Measurements from ENCODE around the gene PPFIA1.
A peak's percentile ranks its signal among the peaks of the same experiment; 100 is the strongest.

The PPFIA1 gene

DNA sequence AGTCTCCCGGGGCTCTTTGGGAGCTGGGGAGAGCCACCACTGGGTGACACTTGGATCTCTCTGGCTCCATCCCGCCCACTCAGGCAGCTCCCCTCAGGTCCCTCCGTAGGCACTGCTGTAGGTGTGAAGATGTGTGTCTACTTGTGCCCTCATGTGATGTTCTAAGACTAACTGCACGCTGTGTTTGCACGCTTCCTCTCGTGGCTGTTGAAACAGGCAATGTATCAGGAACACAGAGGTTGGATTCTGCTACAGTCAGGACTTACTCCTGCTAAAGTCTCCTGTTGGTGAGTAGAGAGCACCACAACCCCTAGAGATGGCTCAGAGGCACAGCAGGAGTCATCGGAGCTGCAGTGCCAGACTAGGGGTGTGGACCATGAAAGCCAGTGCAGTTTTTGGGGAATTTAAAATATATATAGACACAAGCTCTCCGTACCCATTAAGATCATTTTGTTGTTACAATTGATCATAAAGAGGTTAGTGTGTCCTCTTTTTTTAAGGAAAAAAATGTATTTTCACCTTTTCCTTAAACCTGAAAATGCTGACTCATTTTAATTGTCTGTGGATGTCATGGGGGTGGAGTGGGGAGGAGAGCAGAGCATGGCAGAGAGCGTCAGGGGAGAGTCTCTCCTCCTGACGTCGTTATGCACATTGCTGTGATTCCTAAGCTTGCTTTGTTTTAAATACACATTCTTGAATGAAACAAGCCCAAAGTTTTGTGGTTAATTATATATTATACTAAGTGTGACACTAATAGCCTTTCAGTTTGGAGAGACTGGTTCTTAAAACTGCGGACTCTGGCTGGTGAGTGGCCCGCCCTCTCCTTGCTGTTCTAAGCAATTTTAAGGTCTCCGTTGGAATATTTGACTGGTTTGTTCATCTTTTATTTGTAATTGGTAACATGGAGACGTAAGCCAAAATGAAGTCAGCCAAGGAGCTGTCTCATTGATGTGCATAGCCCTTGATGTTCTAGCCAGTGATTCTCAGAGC is 111.7 kb downstream of the PPFIA1 start:
- Histone ChIP-seq H4K8ac (ENCODE audit: low read depth, low read length) (no peak overlapping the region), H2AK5ac (ENCODE audit: low read length) (no peak overlapping the region), H3K36me3 (ENCODE audit: control insufficient read depth, insufficient read depth, low read length) (peaks cover 7% of the 10 kb centered on the region), H3K9ac (ENCODE audit: low read length) (no peak overlapping the region), H3K56ac (ENCODE audit: low read length) (peak overlapping the region; percentile 45), H3K27me3 (ENCODE audit: insufficient read depth, low read length, poor library complexity) (no peaks in the 10 kb centered on the region), H2BK5ac (ENCODE audit: low read length) (no peak overlapping the region), H3K79me2 (ENCODE audit: control insufficient read depth, insufficient read depth, low read length) (no peaks in the 10 kb centered on the region), H2BK120ac (ENCODE audit: low read depth, low read length) (no peak overlapping the region), H3K4me1 (ENCODE audit: control insufficient read depth, low read depth, low read length) (peaks cover 7% of the 10 kb centered on the region), H3K27ac (ENCODE audit: low read depth, low read length) (no peak overlapping the region), H3K23ac (ENCODE audit: low read length) (no peak overlapping the region), H3K4me3 (ENCODE audit: low read length) (no peak overlapping the region), H3K18ac (ENCODE audit: low read length) (no peak overlapping the region), H3K79me1 (ENCODE audit: low read length) (peaks cover 3% of the 10 kb centered on the region), H3K4ac (ENCODE audit: low read depth, low read length) (no peak overlapping the region), H2BK15ac (replicated peaks; ENCODE audit: low read depth) (no peak overlapping the region), H4K5ac (ENCODE audit: low read length) (no peak overlapping the region), H3K4me2 (ENCODE audit: low read length) (no peak overlapping the region)
- DNase-seq, result peak; percentile 89
- WGBS (ENCODE audit: extremely low coverage, insufficient coverage, low lambda C conversion rate), result no CpG with 5 or more reads among the region's 15 CpGs

DNA sequence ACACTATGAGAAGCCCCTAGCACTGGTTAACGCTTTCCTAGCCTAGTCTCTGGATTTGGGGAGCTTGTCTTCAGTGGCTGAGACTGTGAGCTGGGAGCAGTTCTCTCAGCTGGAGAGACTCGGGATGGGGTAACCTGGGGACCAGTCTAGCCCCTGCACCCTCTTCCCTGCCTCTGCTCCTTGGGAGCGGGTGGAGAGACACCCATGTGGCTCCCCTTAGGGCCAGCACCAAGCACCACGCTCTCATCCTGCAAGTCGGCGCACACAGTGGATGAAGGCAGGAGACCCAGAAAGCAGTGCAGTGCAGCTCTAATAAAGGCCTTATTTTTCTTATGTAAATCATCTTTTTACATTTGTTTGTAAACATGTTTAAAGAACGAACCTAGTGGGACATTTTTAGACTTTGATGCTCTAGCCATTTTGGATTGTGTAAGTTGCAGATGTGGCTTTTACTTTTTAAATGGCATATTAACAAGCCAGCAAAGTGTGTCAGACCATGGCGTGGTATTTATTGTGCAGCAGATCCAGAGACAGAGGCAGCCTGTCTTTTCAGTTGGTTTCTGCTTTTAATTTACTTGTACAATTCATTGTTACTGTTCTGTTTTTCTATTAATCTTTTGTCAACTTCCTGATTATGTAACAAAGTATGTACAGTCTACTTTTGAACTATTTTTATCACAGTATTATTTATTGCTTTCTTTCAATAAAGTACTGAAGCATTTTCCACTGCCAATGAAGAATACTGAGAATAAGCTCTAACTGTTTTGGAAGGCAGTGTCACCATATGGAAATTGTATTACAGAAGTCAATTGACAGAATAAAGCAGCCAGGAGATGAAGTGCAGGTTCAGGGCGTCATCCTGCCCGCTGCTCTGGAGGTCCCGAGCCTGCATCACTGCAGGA is 113.4 kb downstream of the PPFIA1 start:
- H3K18ac ChIP-seq (ENCODE audit: low read length), result no peak overlapping the region
- H3K27ac ChIP-seq (ENCODE audit: low read depth, low read length), result no peak overlapping the region
- no peak overlapping the region for H4K8ac ChIP-seq (ENCODE audit: low read depth, low read length)
- H3K4ac ChIP-seq (ENCODE audit: low read depth, low read length), result no peak overlapping the region
- no CpG with 5 or more reads among the region's 11 CpGs for WGBS (ENCODE audit: extremely low coverage, insufficient coverage, low lambda C conversion rate)
- no peak overlapping the region for H2BK120ac ChIP-seq (ENCODE audit: low read depth, low read length)
- H3K79me2 ChIP-seq (ENCODE audit: control insufficient read depth, insufficient read depth, low read length), result no peaks in the 10 kb centered on the region
- H3K23ac ChIP-seq (ENCODE audit: low read length), result no peak overlapping the region
- H3K36me3 ChIP-seq (ENCODE audit: control insufficient read depth, insufficient read depth, low read length), result peaks cover 4% of the 10 kb centered on the region
- no peak overlapping the region for H2BK15ac ChIP-seq (replicated peaks; ENCODE audit: low read depth)
- DNase-seq, result no peak
- H3K27me3 ChIP-seq (ENCODE audit: insufficient read depth, low read length, poor library complexity), result no peaks in the 10 kb centered on the region
- H2BK5ac ChIP-seq (ENCODE audit: low read length), result no peak overlapping the region
- no peak overlapping the region for H3K9ac ChIP-seq (ENCODE audit: low read length)
- peaks cover 7% of the 10 kb centered on the region for H3K4me1 ChIP-seq (ENCODE audit: control insufficient read depth, low read depth, low read length)
- no peak overlapping the region for H3K4me3 ChIP-seq (ENCODE audit: low read length)
- peaks cover 3% of the 10 kb centered on the region for H3K79me1 ChIP-seq (ENCODE audit: low read length)
- H3K4me2 ChIP-seq (ENCODE audit: low read length), result no peak overlapping the region
- no peak overlapping the region for H3K56ac ChIP-seq (ENCODE audit: low read length)
- no peak overlapping the region for H2AK5ac ChIP-seq (ENCODE audit: low read length)
- no peak overlapping the region for H4K5ac ChIP-seq (ENCODE audit: low read length)

DNA sequence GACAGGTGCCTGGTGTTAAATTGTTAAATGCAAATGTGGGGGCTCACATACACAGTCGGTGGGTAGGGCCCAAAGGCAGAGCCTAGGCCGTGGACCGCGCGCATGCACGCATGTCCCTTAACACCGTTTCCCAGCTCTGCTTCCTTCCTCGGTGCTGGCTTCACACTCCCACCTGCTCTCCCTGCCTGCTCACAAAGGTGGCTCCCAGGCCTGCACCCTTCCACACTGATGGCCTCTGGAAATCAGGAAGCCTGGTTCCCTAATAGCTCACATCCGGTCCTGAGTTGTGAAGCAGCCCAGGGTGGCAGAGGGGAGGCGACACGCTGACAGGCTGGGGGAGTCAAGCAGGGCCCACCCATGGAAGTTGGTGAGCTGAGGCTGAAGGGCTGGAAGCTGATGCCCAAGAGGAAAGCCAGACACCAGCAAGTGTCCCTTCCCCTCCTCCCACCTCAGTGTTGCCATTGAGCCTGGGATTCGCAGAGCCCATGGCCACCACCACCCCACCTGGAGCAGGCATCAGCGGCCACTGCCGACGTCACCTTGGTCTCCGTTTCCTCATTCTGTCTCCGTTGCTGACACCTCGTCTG is 114.2 kb downstream of the PPFIA1 start:
- WGBS (ENCODE audit: extremely low coverage, insufficient coverage, low lambda C conversion rate), result no CpG with 5 or more reads among the region's 18 CpGs
- Histone ChIP-seq H3K27me3 (ENCODE audit: insufficient read depth, low read length, poor library complexity) (no peaks in the 10 kb centered on the region), H2AK5ac (ENCODE audit: low read length) (no peak overlapping the region), H3K4ac (ENCODE audit: low read depth, low read length) (no peak overlapping the region), H3K56ac (ENCODE audit: low read length) (no peak overlapping the region), H3K4me2 (ENCODE audit: low read length) (no peak overlapping the region), H4K8ac (ENCODE audit: low read depth, low read length) (no peak overlapping the region), H3K23ac (ENCODE audit: low read length) (no peak overlapping the region), H3K18ac (ENCODE audit: low read length) (no peak overlapping the region), H3K27ac (ENCODE audit: low read depth, low read length) (no peak overlapping the region), H3K4me3 (ENCODE audit: low read length) (no peak overlapping the region), H3K79me1 (ENCODE audit: low read length) (peaks cover 3% of the 10 kb centered on the region), H2BK120ac (ENCODE audit: low read depth, low read length) (no peak overlapping the region), H3K79me2 (ENCODE audit: control insufficient read depth, insufficient read depth, low read length) (no peaks in the 10 kb centered on the region), H2BK5ac (ENCODE audit: low read length) (no peak overlapping the region), H4K5ac (ENCODE audit: low read length) (no peak overlapping the region), H3K36me3 (ENCODE audit: control insufficient read depth, insufficient read depth, low read length) (peaks cover 3% of the 10 kb centered on the region), H2BK15ac (replicated peaks; ENCODE audit: low read depth) (no peak overlapping the region), H3K9ac (ENCODE audit: low read length) (no peak overlapping the region), H3K4me1 (ENCODE audit: control insufficient read depth, low read depth, low read length) (peaks cover 7% of the 10 kb centered on the region)
- no peak for DNase-seq

DNA sequence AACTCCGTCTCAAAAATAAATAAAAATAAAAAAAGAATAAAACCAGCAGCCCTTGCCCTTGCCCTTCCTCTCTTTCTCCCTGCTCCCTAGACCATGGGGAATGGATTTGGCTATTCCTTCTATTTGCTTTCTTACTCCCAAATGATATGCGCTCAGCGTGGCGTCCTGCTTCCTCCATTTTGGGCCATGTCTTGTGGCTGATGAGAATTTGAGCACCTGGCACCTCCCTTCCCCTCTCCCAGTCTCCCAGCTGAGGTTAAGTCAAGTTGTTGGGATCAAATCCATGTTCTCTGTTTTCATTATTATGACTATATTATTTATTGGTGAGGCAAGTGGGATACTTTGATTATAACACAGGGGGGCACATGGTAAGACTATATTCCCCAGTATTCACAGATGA is 117.1 kb downstream of the PPFIA1 start:
- no peak for DNase-seq
- Histone ChIP-seq H2BK5ac (ENCODE audit: low read length) (no peak overlapping the region), H3K18ac (ENCODE audit: low read length) (no peak overlapping the region), H3K9ac (ENCODE audit: low read length) (no peak overlapping the region), H3K27me3 (ENCODE audit: insufficient read depth, low read length, poor library complexity) (no peaks in the 10 kb centered on the region), H3K36me3 (ENCODE audit: control insufficient read depth, insufficient read depth, low read length) (peaks cover 3% of the 10 kb centered on the region), H3K4ac (ENCODE audit: low read depth, low read length) (no peak overlapping the region), H3K4me1 (ENCODE audit: control insufficient read depth, low read depth, low read length) (peaks cover 2% of the 10 kb centered on the region), H3K56ac (ENCODE audit: low read length) (no peak overlapping the region), H2AK5ac (ENCODE audit: low read length) (no peak overlapping the region), H3K23ac (ENCODE audit: low read length) (no peak overlapping the region), H3K79me1 (ENCODE audit: low read length) (peaks cover 3% of the 10 kb centered on the region), H3K4me3 (ENCODE audit: low read length) (no peak overlapping the region), H4K8ac (ENCODE audit: low read depth, low read length) (no peak overlapping the region), H2BK120ac (ENCODE audit: low read depth, low read length) (no peak overlapping the region), H4K5ac (ENCODE audit: low read length) (no peak overlapping the region), H3K4me2 (ENCODE audit: low read length) (no peak overlapping the region), H2BK15ac (replicated peaks; ENCODE audit: low read depth) (no peak overlapping the region), H3K79me2 (ENCODE audit: control insufficient read depth, insufficient read depth, low read length) (no peaks in the 10 kb centered on the region), H3K27ac (ENCODE audit: low read depth, low read length) (no peak overlapping the region)
- WGBS (ENCODE audit: extremely low coverage, insufficient coverage, low lambda C conversion rate), result no CpG with 5 or more reads among the region's 4 CpGs

DNA sequence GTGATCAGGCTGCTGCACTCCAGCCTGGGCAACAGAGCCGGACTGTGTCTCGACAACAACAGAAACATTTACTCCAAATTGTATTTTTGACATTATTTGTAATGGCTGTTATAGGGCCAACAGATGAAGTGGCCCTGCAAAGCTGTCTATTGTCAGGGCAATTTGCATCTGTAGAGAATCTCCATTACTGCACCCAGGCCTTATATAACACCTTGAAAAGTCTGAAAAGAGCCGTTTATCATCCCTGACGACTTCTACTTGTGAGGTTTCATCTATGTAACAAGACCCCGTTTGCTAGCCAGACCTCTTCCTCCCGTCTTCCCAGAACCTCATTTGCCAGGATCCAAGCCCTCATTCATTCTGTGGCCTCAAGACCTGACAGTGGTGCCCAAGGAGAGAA is 118.7 kb downstream of the PPFIA1 start:
- no peak overlapping the region for H3K4me2 ChIP-seq (ENCODE audit: low read length)
- no peaks in the 10 kb centered on the region for H3K4me1 ChIP-seq (ENCODE audit: control insufficient read depth, low read depth, low read length)
- no peak overlapping the region for H3K4ac ChIP-seq (ENCODE audit: low read depth, low read length)
- H3K18ac ChIP-seq (ENCODE audit: low read length), result no peak overlapping the region
- no peak overlapping the region for H3K4me3 ChIP-seq (ENCODE audit: low read length)
- H2BK120ac ChIP-seq (ENCODE audit: low read depth, low read length), result no peak overlapping the region
- H3K36me3 ChIP-seq (ENCODE audit: control insufficient read depth, insufficient read depth, low read length), result peaks cover 6% of the 10 kb centered on the region
- no peaks in the 10 kb centered on the region for H3K27me3 ChIP-seq (ENCODE audit: insufficient read depth, low read length, poor library complexity)
- H3K56ac ChIP-seq (ENCODE audit: low read length), result no peak overlapping the region
- no peaks in the 10 kb centered on the region for H3K79me2 ChIP-seq (ENCODE audit: control insufficient read depth, insufficient read depth, low read length)
- H2BK5ac ChIP-seq (ENCODE audit: low read length), result no peak overlapping the region
- H4K5ac ChIP-seq (ENCODE audit: low read length), result no peak overlapping the region
- H3K9ac ChIP-seq (ENCODE audit: low read length), result no peak overlapping the region
- no peak overlapping the region for H2AK5ac ChIP-seq (ENCODE audit: low read length)
- no peak overlapping the region for H3K23ac ChIP-seq (ENCODE audit: low read length)
- H3K79me1 ChIP-seq (ENCODE audit: low read length), result peaks cover 8% of the 10 kb centered on the region
- no peak overlapping the region for H2BK15ac ChIP-seq (replicated peaks; ENCODE audit: low read depth)
- no peak for DNase-seq
- no peak overlapping the region for H4K8ac ChIP-seq (ENCODE audit: low read depth, low read length)
- H3K27ac ChIP-seq (ENCODE audit: low read depth, low read length), result no peak overlapping the region
- no CpG with 5 or more reads among the region's 6 CpGs for WGBS (ENCODE audit: extremely low coverage, insufficient coverage, low lambda C conversion rate)
